Measurements from ENCODE around the gene TBKBP1. TPM values are rescaled to one million over a fixed set of nuclear protein-coding genes. Genes with fewer than 3 reads are reported as not detected.

Gene TBKBP1
- total RNA-seq, 2 experiments from 2014 or later: 2.4 to 3.0 TPM

GRCh38 chr17:47698749-47699535, 5.0 kb downstream of the TBKBP1 start:
- ATAC-seq (ENCODE audit: poor library complexity) (peak; percentile 53), DNase-seq (peak; percentile 51 to 90 (median 78))
- no peak overlapping the region for H3K4me3 ChIP-seq (ENCODE audit: low read length)
- Mint-ChIP-seq H3K4me3 (peak overlapping the region; percentile 46), H3K36me3 (ENCODE audit: low read depth) (no peaks in the 10 kb centered on the region), H3K27me3 (no peaks in the 10 kb centered on the region), H3K27ac (no peak overlapping the region), H3K4me1 (ENCODE audit: low read depth) (peaks cover 45% of the 10 kb centered on the region), H3K9me3 (no peaks in the 10 kb centered on the region)
- ChIA-PET CTCF (interaction anchor here (0.6 to 1.8 kb wide), 7 partner anchors 8 to 44 kb away, joined by 3 to 8 read pairs (median 3); partner anchors contain the start of gene TBX21), POLR2A (interaction anchor here (0.6 kb wide), 1 partner anchor 34 kb away, joined by 4 read pairs; the partner anchor contains the start of gene TBX21)
- no peaks in the 10 kb centered on the region for H3K9me3 ChIP-seq (ENCODE audit: control insufficient read depth in 1 of 2, insufficient read depth in 1 of 2, low read length in 2 of 2)
- TF ChIP-seq, protein P1, sequence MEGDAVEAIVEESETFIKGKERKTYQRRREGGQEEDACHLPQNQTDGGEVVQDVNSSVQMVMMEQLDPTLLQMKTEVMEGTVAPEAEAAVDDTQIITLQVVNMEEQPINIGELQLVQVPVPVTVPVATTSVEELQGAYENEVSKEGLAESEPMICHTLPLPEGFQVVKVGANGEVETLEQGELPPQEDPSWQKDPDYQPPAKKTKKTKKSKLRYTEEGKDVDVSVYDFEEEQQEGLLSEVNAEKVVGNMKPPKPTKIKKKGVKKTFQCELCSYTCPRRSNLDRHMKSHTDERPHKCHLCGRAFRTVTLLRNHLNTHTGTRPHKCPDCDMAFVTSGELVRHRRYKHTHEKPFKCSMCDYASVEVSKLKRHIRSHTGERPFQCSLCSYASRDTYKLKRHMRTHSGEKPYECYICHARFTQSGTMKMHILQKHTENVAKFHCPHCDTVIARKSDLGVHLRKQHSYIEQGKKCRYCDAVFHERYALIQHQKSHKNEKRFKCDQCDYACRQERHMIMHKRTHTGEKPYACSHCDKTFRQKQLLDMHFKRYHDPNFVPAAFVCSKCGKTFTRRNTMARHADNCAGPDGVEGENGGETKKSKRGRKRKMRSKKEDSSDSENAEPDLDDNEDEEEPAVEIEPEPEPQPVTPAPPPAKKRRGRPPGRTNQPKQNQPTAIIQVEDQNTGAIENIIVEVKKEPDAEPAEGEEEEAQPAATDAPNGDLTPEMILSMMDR (IDR thresholded peaks at IDR 0.05): peak; percentile 99
- H3K27ac ChIP-seq (ENCODE audit: low read depth in 1 of 2, low read length in 2 of 2): no peak overlapping the region
- H3K4me1 ChIP-seq (ENCODE audit: insufficient read depth, low read length): peaks cover 70% of the 10 kb centered on the region
- intact Hi-C loops (cut with DNase I, micrococcal nuclease): loop anchor here (1.0 to 5.0 kb wide), 4 partner anchors 19 to 104 kb away; no protein-coding TSS in a partner anchor
- no peaks in the 10 kb centered on the region for H3K36me3 ChIP-seq (ENCODE audit: insufficient read depth, low read length)
- H3K27me3 ChIP-seq (ENCODE audit: control insufficient read depth in 1 of 2, insufficient read depth in 2 of 2, low read length in 2 of 2): no peaks in the 10 kb centered on the region

DNA sequence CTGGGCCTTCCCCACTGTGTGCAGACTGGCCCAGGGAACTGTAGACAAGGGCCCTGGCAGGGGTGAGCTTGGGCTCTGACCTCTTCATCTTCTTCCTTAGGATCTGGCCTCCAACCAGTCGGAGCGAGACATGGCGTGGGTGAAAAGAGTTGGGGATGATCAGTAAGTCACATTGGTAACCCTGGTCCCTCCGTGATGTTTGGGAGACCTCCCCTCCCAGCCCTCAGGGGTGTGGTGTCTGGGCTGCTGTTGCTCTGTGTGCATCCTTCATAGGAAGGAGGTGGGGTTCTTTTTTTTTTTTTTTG, 5.5 kb downstream of the TBKBP1 start:
- Mint-ChIP-seq H3K9me3 (no peaks in the 10 kb centered on the region), H3K27me3 (no peaks in the 10 kb centered on the region), H3K36me3 (ENCODE audit: low read depth) (no peaks in the 10 kb centered on the region), H3K4me1 (ENCODE audit: low read depth) (peaks cover 51% of the 10 kb centered on the region), H3K4me3 (no peak overlapping the region), H3K27ac (no peak overlapping the region)
- ATAC-seq (ENCODE audit: poor library complexity): no peak
- Histone ChIP-seq H3K4me1 (ENCODE audit: insufficient read depth, low read length) (peaks cover 76% of the 10 kb centered on the region), H3K36me3 (ENCODE audit: insufficient read depth, low read length) (no peaks in the 10 kb centered on the region), H3K27ac (ENCODE audit: low read depth in 1 of 2, low read length in 2 of 2) (no peak overlapping the region), H3K27me3 (ENCODE audit: control insufficient read depth in 1 of 2, insufficient read depth in 2 of 2, low read length in 2 of 2) (no peaks in the 10 kb centered on the region), H3K9me3 (ENCODE audit: control insufficient read depth in 1 of 2, insufficient read depth in 1 of 2, low read length in 2 of 2) (no peaks in the 10 kb centered on the region), H3K4me3 (ENCODE audit: low read length) (no peak overlapping the region)
- ChIA-PET CTCF (interaction anchor here (0.6 to 1.8 kb wide), 9 partner anchors 8 to 44 kb away, joined by 3 to 8 read pairs (median 3); partner anchors contain the start of gene TBX21), POLR2A (interaction anchor here (0.6 kb wide), 1 partner anchor 33 kb away, joined by 4 read pairs; the partner anchor contains the start of gene TBX21)
- intact Hi-C loops (cut with DNase I, micrococcal nuclease): loop anchor here (1.0 to 5.0 kb wide), 4 partner anchors 19 to 103 kb away; no protein-coding TSS in a partner anchor
- TF ChIP-seq, protein P1 (IDR thresholded peaks at IDR 0.05): no peak
- DNase-seq: no peak

DNA sequence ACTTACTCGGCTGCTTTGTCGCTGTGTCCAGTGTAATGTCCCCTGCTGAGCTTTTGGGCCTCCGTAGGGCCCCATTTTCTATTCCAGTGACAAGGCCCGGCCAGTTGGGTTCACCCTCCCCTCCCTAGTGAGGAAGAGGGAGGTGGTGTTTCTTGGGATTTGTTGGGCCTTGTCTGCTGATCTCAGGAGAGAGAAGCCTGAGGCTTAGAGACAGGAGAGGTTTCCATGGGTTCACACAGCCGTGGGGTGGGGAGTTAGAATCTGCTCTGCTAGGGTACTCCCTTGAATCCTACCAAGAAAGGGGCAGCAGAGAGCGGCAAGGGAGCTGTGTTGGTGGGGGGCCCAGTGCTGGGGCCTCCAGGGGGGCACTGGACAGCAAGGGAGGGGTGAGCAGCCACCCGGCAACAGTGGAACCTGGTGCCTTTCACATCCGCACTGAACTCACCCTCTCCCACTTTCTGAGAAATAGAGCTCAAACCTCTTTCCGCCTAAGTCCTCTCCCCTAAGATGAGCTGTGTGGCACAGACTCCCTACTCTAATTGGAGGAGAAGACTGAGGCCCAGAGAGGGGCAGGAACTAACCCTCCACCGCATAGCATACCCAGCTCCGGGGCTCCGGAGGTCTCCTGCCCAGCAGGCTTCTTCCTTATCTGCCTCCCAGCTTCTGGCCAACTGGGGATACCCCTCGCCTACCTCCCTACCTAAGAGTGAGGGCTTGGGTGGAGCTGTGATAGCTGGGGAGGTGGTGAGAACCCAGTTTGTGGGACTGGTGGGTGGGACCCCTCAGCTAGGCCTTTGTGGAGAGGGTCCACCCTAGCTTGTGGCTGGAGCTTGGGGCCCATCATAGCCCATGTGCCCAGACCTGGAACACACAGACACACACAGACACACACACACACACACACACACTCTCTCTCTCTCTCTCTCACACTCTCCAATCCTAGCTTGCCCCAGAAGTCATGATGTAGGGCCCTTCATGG, 6.8 kb downstream of the TBKBP1 start:
- no peak overlapping the region for H3K27ac Mint-ChIP-seq
- ChIA-PET POLR2A (no interaction called here), CTCF (interaction anchor here (1.0 to 1.8 kb wide), 2 partner anchors 32 kb away, joined by 6 to 8 read pairs; partner anchors contain the start of gene TBX21)
- intact Hi-C loops (cut with DNase I, micrococcal nuclease): no loop called here
- H3K4me1 Mint-ChIP-seq (ENCODE audit: low read depth): peaks cover 58% of the 10 kb centered on the region
- Histone ChIP-seq H3K4me3 (ENCODE audit: low read length) (peak overlapping the region; percentile 24), H3K4me1 (ENCODE audit: insufficient read depth, low read length) (peaks cover 78% of the 10 kb centered on the region), H3K27ac (ENCODE audit: low read depth in 1 of 2, low read length in 2 of 2) (peak overlapping the region in 1 of 2 donors; percentile 57), H3K27me3 (ENCODE audit: control insufficient read depth in 1 of 2, insufficient read depth in 2 of 2, low read length in 2 of 2) (no peaks in the 10 kb centered on the region), H3K9me3 (ENCODE audit: control insufficient read depth in 1 of 2, insufficient read depth in 1 of 2, low read length in 2 of 2) (no peaks in the 10 kb centered on the region), H3K36me3 (ENCODE audit: insufficient read depth, low read length) (no peaks in the 10 kb centered on the region)
- no peaks in the 10 kb centered on the region for H3K27me3 Mint-ChIP-seq
- no peaks in the 10 kb centered on the region for H3K36me3 Mint-ChIP-seq (ENCODE audit: low read depth)
- peak in 3 of 14 experiments; percentile 31 to 66 (median 40) for DNase-seq
- TF ChIP-seq, protein P1 (IDR thresholded peaks at IDR 0.05): no peak
- H3K4me3 Mint-ChIP-seq: no peak overlapping the region
- no peak for ATAC-seq (ENCODE audit: poor library complexity)
- no peaks in the 10 kb centered on the region for H3K9me3 Mint-ChIP-seq
